Body of pancreas (tissue), 4 donors: ENCODE measurements around the gene MYRIP. TPM values are rescaled to one million over a fixed set of nuclear protein-coding genes. Genes with fewer than 3 reads are reported as not detected.
"Not testable (repeated sequence)": the region's sequence is repeated elsewhere in the genome, so short reads cannot be mapped to it uniquely, and the experiment has no call there.

ENCODE experiments used
- ATAC-seq: fragments of 150-250 bp; one replicate; pipeline ENCODE4 v1.9.1; 2016
- DNase-seq, 4 donors: peaks; one replicate each; pipeline ENCODE4 v3.0.0-alpha.2; 2019
- H3K27ac ChIP-seq, 4 donors: fragments of 200-600 bp; sonication (generic); 1 replicate in 3 of 4; 2 replicates in 1 of 4; pipeline versions ENCODE4 v1.5.1 to v1.6.1; 2016 to 2019; ENCODE audit warnings: mild to moderate bottlenecking in 1 of 4, mixed read lengths in 1 of 4, moderate library complexity in 1 of 4
- H3K27me3 ChIP-seq, 2 donors: fragments of 200-600 bp; sonication (generic); one replicate each; pipeline ENCODE4 v1.6.0; 2016; ENCODE audit warnings: mild to moderate bottlenecking in 1 of 2
- H3K36me3 ChIP-seq, 2 donors: fragments of 200-600 bp; sonication (generic); replicated peaks in 1 of 2; 2 replicates each; pipeline ENCODE4 v1.5.1; 2016; ENCODE audit warnings: low read depth in 2 of 2; ENCODE audit not compliant: insufficient read depth in 1 of 2
- H3K4me1 ChIP-seq: fragments of 200-600 bp; sonication (generic); one replicate; pipeline ENCODE4 v1.6.0; 2016
- H3K4me3 ChIP-seq, 2 donors: fragments of 200-600 bp; sonication (generic); 1 replicate in 1 of 2; 2 replicates in 1 of 2; pipeline ENCODE4 v1.5.1; 2016 to 2019
- H3K9me3 ChIP-seq, 3 donors: fragments of 200-600 bp; sonication (generic); 1 replicate in 2 of 3; 2 replicates in 1 of 3; pipeline ENCODE4 v1.5.1; 2016
- POLR2A ChIP-seq, 3 donors: fragments of 450-650 bp; IDR thresholded peaks; one replicate each; pipeline ENCODE4 v1.6.1; 2016; ENCODE audit warnings: antibody characterized with exemption in 3 of 3, mild to moderate bottlenecking in 2 of 3
- WGBS, 2 donors: methylation state at CpG; one replicate each; pipeline ENCODE4 v1.1.5; 2017; 5-methylcytosine and 5-hydroxymethylcytosine counted together
- intact Hi-C: fragments of 100-400 bp; cut with DNase I; formaldehyde crosslinking; loops from one replicate; pipeline ENCODE4 v1.15.1; 2023
- total RNA-seq, 2 donors: library from RNA; depleted of rRNA; stranded (reverse); fragments of >200 nt; gene quantifications; one replicate each; pipeline ENCODE4 v1.1.0, GENCODE V29; 2016
- TF ChIP-seq, protein P1 (sequence below), 7 experiments: fragments of 450-650 bp in 4 of 7; fragments of 200-600 bp in 3 of 7; sonication (generic) in 3 of 7; IDR thresholded peaks; one replicate each; pipeline ENCODE4 v1.5.1; 2016 to 2019; ENCODE audit warnings: antibody characterized with exemption in 7 of 7

The MYRIP gene
- total RNA-seq, 2 donors from 2014 or later = 5.2 to 12.5 TPM

- DNase-seq (no peak), ATAC-seq (no peak)
- no peak overlapping the region for H3K27ac ChIP-seq
- no peaks in the 10 kb centered on the region for H3K4me1 ChIP-seq
- TF ChIP-seq POLR2A (IDR thresholded peaks at IDR 0.05) = no peak
- TF ChIP-seq, protein P1, sequence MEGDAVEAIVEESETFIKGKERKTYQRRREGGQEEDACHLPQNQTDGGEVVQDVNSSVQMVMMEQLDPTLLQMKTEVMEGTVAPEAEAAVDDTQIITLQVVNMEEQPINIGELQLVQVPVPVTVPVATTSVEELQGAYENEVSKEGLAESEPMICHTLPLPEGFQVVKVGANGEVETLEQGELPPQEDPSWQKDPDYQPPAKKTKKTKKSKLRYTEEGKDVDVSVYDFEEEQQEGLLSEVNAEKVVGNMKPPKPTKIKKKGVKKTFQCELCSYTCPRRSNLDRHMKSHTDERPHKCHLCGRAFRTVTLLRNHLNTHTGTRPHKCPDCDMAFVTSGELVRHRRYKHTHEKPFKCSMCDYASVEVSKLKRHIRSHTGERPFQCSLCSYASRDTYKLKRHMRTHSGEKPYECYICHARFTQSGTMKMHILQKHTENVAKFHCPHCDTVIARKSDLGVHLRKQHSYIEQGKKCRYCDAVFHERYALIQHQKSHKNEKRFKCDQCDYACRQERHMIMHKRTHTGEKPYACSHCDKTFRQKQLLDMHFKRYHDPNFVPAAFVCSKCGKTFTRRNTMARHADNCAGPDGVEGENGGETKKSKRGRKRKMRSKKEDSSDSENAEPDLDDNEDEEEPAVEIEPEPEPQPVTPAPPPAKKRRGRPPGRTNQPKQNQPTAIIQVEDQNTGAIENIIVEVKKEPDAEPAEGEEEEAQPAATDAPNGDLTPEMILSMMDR (IDR thresholded peaks at IDR 0.05) = no peak
- no peaks in the 10 kb centered on the region for H3K27me3 ChIP-seq
- H3K9me3 ChIP-seq = no peaks in the 10 kb centered on the region
- no peaks in the 10 kb centered on the region for H3K36me3 ChIP-seq
- intact Hi-C loops = no loop called here
- no peak overlapping the region for H3K4me3 ChIP-seq
Observed at GRCh38 chr3:40079847-40080240, 270.4 kb downstream of the MYRIP start.

DNA sequence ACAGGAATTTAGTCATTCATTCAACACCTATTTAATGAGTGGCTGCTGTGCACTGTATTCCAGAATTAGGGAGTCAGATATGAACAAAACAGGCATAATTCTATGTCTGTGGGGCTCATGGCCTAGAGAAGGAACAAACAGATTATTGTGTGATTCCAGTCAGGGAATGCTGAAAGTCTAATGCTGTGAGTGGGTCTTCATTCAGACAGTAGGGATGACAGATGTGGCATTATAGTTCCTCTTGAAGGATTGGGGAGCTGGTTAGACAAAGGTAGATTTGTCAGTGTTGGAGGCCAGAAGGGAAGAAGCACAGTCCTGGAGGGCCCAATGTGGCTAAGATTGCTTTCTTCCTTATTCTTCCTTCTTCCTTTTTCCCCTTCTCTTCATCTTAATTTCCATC, 273.7 kb downstream of the MYRIP start:
- TF ChIP-seq POLR2A (IDR thresholded peaks at IDR 0.05) = no peak
- TF ChIP-seq, protein P1 (IDR thresholded peaks at IDR 0.05) = no peak
- no peaks in the 10 kb centered on the region for H3K9me3 ChIP-seq
- H3K27ac ChIP-seq = no peak overlapping the region
- intact Hi-C loops = no loop called here
- H3K4me1 ChIP-seq = peaks cover 23% of the 10 kb centered on the region
- no peak overlapping the region for H3K4me3 ChIP-seq
- H3K36me3 ChIP-seq = no peaks in the 10 kb centered on the region
- H3K27me3 ChIP-seq = no peaks in the 10 kb centered on the region
- DNase-seq = no peak
- no peak for ATAC-seq

GRCh38 chr3:40084424-40084823, 275.0 kb downstream of the MYRIP start:
- H3K36me3 ChIP-seq, H3K27ac ChIP-seq, H3K9me3 ChIP-seq, ATAC-seq, H3K4me3 ChIP-seq, H3K27me3 ChIP-seq, intact Hi-C loops, DNase-seq: not testable (repeated sequence)
- peaks cover 32% of the 10 kb centered on the region for H3K4me1 ChIP-seq
- 96 to 97% methylated on average over 7 to 12 of the region's 12 CpGs for WGBS, 2 donors

GRCh38 chr3:40086890-40087883, 277.8 kb downstream of the MYRIP start:
- intact Hi-C loops = no loop called here
- H3K27ac ChIP-seq = peak overlapping the region; percentile 55 to 76 (median 68)
- TF ChIP-seq, protein P1 (IDR thresholded peaks at IDR 0.05) = no peak
- TF ChIP-seq POLR2A (IDR thresholded peaks at IDR 0.05) = peak in 1 of 3 donors; percentile 19
- 48 to 59% methylated on average over 6 to 7 of the region's 7 CpGs for WGBS, 2 donors
- H3K27me3 ChIP-seq = no peaks in the 10 kb centered on the region
- no peak overlapping the region for H3K4me3 ChIP-seq
- peaks cover 32% of the 10 kb centered on the region for H3K4me1 ChIP-seq
- H3K36me3 ChIP-seq = no peaks in the 10 kb centered on the region
- H3K9me3 ChIP-seq = no peaks in the 10 kb centered on the region
- DNase-seq (peak; percentile 19 to 60 (median 36)), ATAC-seq (peak; percentile 89)

DNA sequence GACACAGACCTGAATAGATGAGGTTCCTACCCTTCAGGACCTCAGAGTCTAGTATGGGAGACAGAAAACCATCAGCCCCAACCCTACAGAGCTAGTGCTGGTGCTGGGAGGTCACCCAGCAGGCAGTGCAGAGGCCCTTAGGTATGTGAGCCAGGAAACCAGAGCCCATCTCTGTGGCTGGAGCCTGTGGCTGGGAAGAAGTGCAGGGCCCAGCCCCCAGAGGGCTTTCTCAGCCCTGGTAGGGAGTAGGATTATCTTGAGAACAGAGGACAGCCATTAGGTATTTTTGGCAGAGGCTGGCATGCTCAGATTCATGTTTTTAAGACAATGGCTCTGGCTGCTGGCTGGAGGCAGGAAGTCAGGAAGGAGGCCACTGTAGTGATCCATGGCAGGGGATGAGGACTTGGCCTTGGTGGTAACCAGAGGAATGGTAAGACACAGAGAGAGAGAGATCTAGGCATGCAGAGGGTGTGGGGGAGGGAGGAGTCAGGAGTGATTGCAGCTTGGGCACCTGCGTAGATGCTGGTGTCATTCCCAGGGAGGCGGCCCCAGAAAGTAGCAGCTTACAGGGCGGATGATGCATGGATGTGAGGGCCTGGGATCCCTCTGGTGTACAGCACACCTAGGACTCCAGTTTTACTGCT, 279.2 kb downstream of the MYRIP start:
- Histone ChIP-seq H3K4me1 (peaks cover 32% of the 10 kb centered on the region), H3K4me3 (no peak overlapping the region), H3K27ac (peak overlapping the region; percentile 55 to 76 (median 68)), H3K36me3 (no peaks in the 10 kb centered on the region), H3K27me3 (no peaks in the 10 kb centered on the region), H3K9me3 (no peaks in the 10 kb centered on the region)
- ATAC-seq (no peak), DNase-seq (no peak)
- 90 to 94% methylated on average over 2 to 3 of the region's 3 CpGs for WGBS, 2 donors
- intact Hi-C loops = no loop called here
- TF ChIP-seq, protein P1 (IDR thresholded peaks at IDR 0.05) = no peak
- TF ChIP-seq POLR2A (IDR thresholded peaks at IDR 0.05) = no peak
